Dedifferentiated amniotic fluid mesenchymal stem cell (primary cell): ENCODE data around the gene EIF3L.

Experiments
- DNase-seq: peaks from one replicate; pipeline ENCODE4 v3.0.0-alpha.2; 2016; ENCODE audit errors: extremely low spot score

The EIF3L gene

GRCh38 chr22:37817705-37818408 is 31.4 kb upstream of the EIF3L start:
- peak; percentile 69 for DNase-seq

- DNase-seq: no peak
Measured at GRCh38 chr22:37818409-37819104, 30.7 kb upstream of the EIF3L start.

GRCh38 chr22:37819105-37819433 is 30.1 kb upstream of the EIF3L start:
- no peak for DNase-seq

GRCh38 chr22:37820350-37820749 is 28.9 kb upstream of the EIF3L start:
- DNase-seq: no peak

- DNase-seq: no peak
Measured at GRCh38 chr22:37822079-37822833, 27.0 kb upstream of the EIF3L start.

GRCh38 chr22:37823134-37823985 is 25.9 kb upstream of the EIF3L start, which contains the start of gene GALR3:
Gene GALR3, plus strand, starts transcription at chr22:37823382. Its CDS starts 25 bp downstream, at chr22:37823407.
- DNase-seq: no peak

GRCh38 chr22:37824674-37825641 is 24.3 kb upstream of the EIF3L start:
- no peak for DNase-seq

- DNase-seq: no peak
Measured at GRCh38 chr22:37827056-37827455, 22.2 kb upstream of the EIF3L start.

- DNase-seq: no peak
Measured at GRCh38 chr22:37830093-37830842, 19.0 kb upstream of the EIF3L start.

- no peak for DNase-seq
Measured at GRCh38 chr22:37831472-37831871, 17.7 kb upstream of the EIF3L start.

GRCh38 chr22:37832022-37832857 is 17.0 kb upstream of the EIF3L start:
- DNase-seq: no peak

GRCh38 chr22:37842015-37842793 is 7.0 kb upstream of the EIF3L start:
- no peak for DNase-seq

GRCh38 chr22:37843741-37844089 is 5.5 kb upstream of the EIF3L start:
- DNase-seq: peak; percentile 15

- DNase-seq: no peak
Measured at GRCh38 chr22:37844904-37845329, 4.3 kb upstream of the EIF3L start.

GRCh38 chr22:37846433-37846832 is 2.8 kb upstream of the EIF3L start:
- no peak for DNase-seq

GRCh38 chr22:37848587-37849088 is 581 bp upstream of the EIF3L start:
- no peak for DNase-seq

- no peak for DNase-seq
Measured at GRCh38 chr22:37850801-37851200, 1.6 kb downstream of the EIF3L start.

GRCh38 chr22:37852418-37852817 is 3.2 kb downstream of the EIF3L start:
- no peak for DNase-seq
